ENCODE data around the gene TRABD2A.

The TRABD2A gene

DNA sequence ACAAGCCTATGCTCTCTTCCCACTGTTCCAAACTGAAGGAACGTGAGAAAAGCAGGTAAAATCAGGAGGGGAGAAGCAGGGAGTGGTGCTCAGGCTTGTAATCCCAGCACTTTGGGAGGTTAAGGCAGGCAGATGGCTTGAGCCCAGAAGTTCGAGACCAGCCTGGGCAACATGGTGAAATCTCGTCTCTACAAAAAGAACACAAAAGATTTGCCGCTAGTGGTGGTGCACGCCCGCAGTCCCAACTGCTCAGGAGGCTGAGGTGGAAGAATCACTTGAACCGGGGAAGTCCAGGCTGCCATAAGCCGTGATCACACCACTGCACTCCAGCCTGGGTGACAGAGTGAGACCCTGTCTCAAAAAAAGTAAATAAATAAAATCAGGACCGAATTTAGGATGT is 23.3 kb upstream of the TRABD2A start:
- DNase-seq, result no peak

DNA sequence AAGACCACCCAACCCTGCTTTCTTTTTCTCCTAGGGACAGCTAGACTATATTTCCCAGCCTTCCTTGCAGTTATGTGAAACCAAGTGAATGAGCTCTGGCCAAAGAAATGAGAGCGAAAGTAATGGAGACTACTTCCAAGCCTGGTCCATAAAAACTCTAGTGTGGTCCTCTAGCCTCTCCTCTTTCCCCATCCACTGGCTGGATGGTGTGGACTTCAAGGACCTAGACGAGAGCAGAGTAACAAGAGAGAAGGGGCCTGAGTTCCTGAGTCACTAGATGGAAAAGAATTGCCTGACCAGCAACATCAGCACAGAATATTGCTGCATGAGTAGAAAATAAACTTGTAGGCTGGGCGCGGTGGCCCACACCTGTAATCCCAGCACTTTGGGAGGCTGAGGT is 21.6 kb upstream of the TRABD2A start:
- no peak for DNase-seq

GRCh38 chr2:84901593-84902120 is 20.8 kb upstream of the TRABD2A start:
- DNase-seq, result no peak

- DNase-seq, result no peak
Observed at GRCh38 chr2:84900971-84901370, 20.1 kb upstream of the TRABD2A start.

DNA sequence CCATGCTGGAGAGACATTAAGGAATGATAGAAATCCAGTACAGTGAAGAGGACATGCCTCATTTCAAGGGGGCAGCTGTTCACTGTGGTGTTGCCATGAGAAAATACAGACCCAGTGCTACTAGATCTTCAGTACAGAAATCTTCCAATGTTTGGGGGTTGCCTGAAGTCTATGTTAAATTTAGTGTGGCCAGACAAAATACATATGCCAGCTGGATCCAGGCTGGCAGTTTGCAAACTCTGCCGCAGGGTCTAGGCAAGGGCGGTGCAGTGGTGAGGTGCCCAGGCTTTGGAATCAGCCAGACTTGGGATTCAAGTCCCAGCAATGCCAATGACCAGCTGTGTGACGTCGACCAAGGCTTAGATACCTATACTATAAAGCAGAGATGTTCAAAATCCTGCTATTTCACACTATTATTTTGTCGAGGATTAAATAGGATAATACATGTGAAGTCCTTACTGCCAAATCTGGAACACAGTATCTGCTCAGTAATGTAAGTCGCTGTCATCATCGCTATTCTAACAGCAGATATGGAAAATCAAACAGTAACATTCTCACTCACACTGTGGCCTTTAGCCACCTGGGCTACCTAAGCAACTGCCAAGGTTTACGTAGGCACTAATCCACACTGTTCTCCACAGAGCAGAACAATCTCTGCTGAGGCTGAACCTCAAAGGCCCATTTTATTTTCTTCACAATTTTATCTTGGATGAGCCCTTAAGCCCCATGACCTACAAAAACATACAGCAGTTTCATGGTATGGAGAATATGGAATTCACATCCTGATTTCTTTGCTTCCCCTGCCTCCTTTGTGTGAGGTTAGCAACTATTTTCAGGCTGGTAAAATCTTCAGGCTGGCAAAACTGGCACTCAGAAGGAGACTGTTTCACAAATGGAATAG is 18.7 kb upstream of the TRABD2A start:
- DNase-seq, result no peak

DNA sequence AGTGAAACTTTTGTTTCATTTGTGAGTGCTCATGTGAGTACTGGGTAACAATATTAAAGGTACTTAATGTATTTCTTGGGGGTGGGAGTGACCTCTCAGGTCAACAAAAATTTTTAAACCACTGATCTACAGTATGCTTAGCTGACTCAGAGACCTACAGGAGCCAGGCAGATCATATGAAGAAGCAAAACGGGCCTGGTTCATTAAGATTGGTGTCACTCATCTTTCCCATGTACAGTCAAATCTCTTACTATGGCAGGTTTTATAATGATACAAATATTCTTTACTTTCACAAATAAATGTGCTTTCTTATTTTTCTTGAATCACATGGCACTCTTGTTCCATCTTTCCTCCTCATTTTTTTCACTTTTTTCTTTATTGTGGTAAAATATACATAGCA is 16.9 kb upstream of the TRABD2A start:
- DNase-seq, result no peak

DNA sequence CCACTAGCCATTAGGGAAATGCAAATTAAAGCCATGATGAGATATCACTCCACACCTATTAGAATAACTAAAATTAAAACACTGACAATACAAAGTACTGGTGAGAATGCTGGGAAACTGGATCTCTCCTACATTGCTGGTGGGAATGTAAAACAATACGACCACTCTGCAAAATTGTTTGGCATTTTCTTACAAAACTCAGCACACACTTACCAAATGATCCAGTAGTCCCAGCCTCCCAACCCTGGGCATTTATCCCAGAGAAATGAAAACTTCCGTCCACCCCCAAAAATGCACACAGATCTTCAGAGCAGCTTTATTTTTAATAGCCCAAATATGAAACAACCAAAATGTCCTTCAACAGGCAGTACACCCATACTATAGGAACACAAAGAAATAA is 15.7 kb upstream of the TRABD2A start:
- no peak for DNase-seq

GRCh38 chr2:84894758-84895520 is 14.1 kb upstream of the TRABD2A start:
- no peak for DNase-seq

DNA sequence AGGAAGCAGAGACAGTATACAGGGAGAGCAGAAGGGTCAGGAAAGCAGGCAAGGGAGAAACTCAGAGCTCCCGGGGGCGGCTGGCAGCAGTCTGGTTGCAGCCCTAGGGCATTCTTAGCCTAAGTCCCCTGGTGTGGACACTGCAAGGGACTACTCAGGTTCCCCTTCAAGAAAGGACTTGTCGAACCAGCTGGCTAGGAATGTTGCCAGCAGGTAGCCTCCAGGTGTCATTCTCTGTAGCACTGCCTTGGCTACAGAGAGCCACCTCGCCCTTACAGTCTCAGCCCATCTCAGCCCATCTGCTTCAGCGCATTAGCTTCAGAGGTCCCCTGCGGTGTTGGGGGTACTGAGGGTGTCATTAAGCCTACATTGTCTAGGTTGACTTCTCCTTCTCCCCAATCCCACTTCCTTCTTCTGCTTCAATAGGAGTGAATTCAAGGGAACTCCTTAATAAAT is 13.3 kb upstream of the TRABD2A start:
- DNase-seq, result no peak

- no peak for DNase-seq
Observed at GRCh38 chr2:84891355-84892010, 10.6 kb upstream of the TRABD2A start.

- no peak for DNase-seq
Observed at GRCh38 chr2:84889332-84889731, 8.4 kb upstream of the TRABD2A start.

DNA sequence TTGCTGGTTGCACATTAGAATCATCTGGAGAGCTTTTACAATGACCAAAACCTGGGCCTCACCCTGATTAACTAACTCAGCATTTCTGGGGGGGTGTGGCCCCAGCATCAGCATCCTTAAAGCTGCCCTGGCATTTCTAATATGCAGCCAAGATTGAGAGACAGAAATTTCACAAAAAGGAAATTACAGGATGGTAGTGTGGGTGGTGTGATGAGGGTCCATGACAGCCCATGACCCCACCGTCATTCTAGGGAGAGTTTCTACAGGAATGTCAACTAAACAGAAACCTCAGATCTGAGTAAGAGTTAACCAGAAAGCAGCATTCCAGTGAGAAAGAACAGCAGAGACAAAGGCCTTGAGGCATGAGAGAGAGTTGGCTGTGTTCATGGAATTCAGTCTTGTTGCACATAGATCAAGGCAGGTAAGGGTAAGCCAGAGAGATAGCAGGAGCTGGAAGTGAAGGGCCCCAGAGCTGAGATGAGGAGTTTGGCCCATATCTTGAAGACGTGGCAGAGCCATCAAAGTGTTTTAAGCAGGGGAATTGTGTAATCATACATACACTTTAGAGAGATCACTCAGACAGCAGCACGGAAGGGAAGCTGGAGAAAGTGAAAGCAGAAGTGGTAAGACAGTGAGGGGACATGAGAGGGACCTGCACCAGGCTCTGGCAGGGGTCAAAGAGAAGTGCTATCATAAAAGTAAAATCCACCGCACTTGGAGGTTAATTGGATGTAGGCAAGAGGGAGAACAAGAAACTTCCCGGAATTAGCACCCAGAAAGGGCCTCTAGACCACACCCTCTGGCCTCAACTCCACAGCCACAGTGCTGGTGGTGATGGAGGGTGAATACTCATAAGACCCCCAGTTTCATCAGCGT is 7.8 kb upstream of the TRABD2A start:
- no peak for DNase-seq

DNA sequence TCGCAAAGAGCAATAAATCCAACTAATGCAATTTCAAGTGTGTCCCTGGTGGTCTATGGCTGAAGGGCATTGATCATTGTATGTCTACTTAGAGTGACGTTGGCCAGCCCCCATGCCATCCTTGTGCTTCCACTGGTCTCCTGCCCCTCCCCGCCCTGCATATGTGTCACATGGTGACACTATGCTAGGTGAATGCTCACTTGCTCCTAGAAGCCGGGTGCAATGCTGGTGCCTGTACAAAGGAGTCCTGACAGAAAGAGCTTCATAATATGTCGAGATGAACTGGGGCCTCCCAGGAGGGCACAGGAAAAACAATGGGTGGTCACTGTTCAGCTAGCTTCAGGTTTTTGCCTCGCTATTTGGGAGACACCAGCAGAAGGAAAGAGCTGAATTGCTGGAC is 5.9 kb upstream of the TRABD2A start:
- DNase-seq, result no peak

DNA sequence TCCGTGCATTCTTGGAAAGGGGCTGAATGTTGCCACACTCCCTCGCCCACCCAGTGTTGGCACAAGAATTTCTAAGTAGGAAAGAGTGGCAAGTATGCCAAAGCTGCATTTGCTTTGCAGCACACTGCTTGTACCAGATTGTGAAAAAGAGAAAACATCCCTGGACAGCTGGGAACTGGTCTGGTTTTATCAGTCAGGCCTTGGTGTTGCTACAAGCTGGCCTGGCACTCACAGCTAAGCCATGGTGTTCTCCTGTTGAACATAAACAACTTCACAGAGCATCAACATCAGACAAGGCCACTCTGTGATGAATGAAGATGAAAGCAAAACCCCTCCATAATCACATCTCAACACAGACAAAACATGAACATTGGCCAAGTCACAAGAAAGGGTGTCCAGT is 4.2 kb upstream of the TRABD2A start:
- DNase-seq, result no peak

DNA sequence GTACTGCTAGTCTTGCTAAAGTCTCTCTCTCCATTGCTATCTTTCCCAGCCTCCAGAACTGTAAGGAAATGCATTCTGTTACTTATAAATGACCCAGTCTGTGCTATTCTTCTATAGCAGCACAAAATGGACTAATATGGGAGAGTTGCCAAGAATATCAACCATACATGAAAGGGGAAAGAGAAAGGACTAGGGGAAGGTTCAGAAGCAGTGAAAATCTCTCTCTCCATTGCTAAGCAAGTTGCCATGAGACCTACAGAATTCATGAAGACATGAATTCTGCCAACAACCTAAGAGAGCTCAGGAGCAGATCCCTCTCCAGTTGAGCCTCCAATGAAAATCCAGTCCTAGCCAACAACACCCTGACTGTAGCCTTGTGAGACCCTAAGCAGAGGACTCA is 3.6 kb upstream of the TRABD2A start:
- DNase-seq, result no peak

- DNase-seq, result no peak
Observed at GRCh38 chr2:84882775-84883550, 2.1 kb upstream of the TRABD2A start.

GRCh38 chr2:84882414-84882738 is 1.5 kb upstream of the TRABD2A start:
- no peak for DNase-seq

DNA sequence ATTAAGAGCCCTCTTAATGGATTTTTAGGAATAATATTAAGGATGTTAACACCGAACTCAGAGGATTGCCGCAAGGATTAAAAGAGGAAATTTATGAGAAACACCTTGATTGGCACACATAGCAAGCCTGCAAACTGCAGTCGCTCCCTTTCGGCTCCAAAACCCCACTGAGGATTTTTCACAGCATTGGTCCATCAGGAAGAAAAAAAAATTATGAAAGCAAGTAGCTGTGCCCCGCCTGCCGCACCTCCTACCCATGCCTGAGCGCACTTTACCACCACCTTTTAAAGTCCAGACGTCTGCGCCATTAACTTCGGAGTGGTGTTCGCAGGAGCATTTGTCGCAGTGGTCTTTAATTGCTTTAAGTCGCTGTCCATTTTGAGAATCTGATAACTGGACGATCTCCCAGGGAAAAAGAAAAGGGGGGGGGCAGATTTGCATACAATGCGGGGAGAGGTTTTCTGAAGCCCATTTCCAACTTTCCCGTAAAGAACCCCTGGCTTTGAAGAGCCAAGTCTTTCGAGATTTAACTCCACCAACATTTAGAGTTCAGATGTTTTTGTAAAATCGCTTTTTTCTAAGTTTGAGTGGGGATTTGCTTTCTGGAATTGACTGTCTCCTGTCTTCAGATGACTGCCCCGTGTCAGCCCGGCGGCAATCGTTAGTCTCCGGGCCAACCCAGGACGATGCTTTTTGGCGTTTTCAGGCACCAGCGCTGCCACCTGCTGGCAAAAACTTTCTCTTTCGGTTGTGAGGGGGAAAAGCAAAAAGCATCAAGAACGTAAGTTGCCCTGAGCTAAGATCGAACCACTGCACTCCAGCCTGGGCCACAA is 913 bp upstream of the TRABD2A start:
- DNase-seq, result peak; percentile 35

GRCh38 chr2:84880395-84880644 is 564 bp downstream of the TRABD2A start:
- DNase-seq, result no peak

- DNase-seq, result no peak
Observed at GRCh38 chr2:84879584-84880394, 1.1 kb downstream of the TRABD2A start.
